GM04504 (cell line): ENCODE measurements around the gene ADAMTS13.
"Not testable (repeated sequence)": the region's sequence is repeated elsewhere in the genome, so short reads cannot be mapped to it uniquely, and the experiment has no call there.

Experiments used
- DNase-seq: peaks from one replicate; pipeline ENCODE4 v3.0.0-alpha.2; 2012; ENCODE audit warnings: low read depth

The ADAMTS13 gene

DNA sequence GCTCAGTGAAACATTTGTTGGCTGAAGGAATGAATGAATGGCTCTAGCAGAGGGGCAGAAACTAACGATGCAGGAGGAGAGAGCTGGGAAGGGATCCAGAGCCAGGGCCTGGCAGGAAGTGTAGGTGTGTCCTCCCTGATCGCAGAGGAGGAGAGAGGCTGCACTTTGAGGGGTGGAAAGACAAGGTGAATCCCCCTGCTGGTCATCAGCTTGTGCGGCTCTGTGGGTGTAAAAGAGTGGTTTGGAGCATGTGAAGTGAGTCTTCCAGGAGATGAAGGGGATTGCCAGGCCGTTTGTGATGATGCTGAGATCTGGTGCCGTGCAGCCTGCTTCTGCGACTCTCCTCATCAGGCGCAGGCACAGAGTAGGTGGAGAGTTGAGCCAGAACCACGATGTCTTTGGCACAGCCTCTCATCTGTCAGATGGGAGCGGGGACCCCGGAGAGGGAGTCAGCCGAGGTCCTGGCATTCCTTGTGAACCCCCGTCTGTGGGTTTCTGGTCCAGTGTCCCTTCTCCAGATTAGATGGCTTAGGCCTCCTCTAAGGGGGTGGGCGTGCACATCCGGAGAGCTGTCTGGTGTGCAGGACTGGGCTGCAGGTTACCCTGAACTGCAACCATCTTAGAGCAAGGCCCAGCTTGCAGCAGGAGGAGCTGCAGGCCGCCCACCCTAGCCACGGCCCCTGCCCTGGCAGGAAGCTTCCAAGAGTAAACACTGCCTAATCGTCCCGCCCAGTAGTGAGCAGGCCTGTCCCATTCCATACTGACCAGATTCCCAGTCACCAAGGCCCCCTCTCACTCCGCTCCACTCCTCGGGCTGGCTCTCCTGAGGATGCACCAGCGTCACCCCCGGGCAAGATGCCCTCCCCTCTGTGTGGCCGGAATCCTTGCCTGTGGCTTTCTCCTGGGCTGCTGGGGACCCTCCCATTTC is at the start of gene ADAMTS13:
ADAMTS13 (plus strand) TSS at position 753 of the 928 bp plus-strand sequence; CDS start at position 830, 77 bp downstream.
- DNase-seq, result no peak

DNA sequence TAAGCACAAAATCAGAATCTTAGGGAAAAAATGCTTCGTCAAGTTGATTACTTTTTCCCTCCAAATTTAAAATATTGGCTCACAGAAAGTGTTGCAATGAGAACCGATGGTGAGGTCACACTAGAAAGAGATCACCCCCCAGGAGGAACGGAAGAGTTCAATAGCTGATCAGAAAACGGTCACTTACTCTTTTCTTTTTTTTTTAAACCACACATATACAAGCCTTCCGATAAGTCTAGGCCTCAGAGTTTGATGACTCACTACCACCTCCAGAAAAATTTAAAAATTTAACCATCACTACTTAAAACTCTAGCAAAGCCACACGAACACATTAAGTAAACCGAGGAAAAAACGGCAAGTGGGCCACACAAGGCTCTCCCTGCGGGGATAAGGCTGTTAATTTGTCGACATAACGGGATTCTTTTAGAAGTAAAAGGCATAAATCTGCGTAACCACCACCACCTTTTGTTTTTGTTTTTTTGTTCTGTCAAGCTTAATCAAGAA is 47.5 kb upstream of the ADAMTS13 start:
- DNase-seq, result no peak

DNA sequence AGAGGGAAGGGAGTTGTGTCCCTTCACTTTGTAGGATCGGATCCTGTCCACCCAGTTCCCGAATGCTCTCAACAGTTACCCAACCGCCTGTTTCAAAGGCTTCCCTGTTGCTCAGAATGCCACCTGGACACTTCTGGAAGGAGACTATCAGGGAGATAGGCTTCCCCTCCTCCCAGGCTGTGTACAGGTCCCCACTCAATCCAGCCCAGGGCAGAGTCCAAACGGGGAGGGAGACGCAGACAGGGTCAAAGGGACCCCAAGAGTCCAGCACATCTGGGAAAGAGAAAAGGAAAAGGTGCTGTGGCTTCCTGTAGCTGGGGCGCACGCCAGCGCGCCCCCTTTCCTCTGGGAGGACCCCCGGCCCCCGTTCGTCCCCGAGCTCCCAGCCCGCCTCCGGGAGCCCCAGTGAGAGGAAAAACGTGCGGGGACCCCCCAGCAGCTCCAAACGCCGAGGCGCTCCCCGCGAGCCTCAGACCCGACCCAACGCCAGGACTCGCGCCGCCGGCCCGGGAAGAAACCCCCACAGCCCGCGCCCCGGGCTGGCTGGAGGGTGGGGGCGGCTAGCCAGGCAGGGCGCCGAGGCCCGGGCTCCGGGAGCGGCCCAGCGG is 46.9 kb upstream of the ADAMTS13 start:
- DNase-seq, result no peak

DNA sequence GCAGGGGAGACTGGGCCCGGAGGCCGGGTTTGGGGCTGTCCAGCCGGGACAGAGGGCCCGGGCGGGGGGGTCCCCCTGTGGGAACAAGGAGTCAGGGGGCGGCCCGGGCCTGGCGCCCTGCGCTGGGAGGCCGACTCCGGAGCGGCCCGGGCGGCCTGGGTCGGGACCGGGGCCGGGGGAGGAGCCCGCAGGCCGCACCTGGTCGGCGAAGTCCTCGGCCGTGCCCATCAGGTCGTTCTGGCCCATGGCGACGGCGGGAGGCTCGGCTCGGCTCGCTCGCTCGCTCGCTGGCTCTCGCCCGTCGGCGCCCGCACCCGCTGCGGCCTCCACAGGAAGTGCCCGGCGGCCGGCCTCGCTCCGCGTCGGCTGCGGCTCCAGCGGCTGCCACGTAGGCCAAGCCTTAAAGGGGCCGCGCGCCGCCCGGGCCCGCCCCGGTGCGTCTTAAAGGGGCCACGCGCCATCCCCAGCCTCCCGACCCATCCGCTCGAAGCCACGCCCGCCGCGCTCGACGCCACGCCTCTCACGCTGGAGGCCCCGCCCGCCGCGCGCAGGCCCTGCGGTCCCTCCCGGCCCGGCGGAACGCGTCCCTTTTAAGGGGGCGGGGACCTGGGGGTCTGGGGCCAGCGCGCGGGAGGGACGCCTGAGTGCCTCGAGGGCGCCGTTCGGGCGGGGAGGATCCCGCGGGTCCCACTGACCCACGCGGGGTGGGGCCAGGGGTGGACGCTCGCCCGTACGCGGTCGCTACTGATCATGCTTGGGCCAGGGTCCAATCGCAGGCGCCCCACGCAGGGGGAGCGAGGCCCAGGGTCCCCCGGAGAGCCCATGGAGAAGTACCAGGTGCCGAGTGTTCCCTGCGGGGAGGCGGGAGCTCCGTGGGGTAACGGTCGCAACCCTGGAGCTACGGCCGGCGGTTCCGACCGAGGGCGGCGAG is 46.2 kb upstream of the ADAMTS13 start, which contains the start of the genes STKLD1 and SURF4:
STKLD1 (plus strand) TSS at position 643 of the 931 bp plus-strand sequence; CDS start at position 751, 108 bp downstream.
SURF4 (minus strand) TSS at position 337 of the 931 bp plus-strand sequence; CDS start at position 246, 91 bp downstream.
- DNase-seq, result peak; percentile 91

DNA sequence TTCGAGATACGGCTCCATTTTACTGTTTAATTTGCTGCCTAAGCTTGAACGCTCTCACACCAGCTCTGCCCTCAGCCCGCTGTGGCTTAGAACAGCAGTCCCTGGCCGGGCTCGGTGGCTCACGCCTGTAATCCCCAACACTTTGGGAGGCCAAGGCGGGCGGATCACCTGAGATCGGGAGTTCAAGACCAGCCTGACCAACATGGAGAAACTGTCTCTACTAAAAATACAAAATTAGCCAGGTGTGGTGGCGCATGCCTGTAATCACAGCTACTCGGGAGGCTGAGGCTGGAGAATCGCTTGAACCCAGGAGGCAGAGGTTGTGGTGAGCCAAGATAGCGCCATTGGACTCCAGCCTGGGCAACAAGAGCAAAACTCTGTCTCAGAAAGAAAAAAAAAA is 44.9 kb upstream of the ADAMTS13 start:
- not testable (repeated sequence) for DNase-seq

DNA sequence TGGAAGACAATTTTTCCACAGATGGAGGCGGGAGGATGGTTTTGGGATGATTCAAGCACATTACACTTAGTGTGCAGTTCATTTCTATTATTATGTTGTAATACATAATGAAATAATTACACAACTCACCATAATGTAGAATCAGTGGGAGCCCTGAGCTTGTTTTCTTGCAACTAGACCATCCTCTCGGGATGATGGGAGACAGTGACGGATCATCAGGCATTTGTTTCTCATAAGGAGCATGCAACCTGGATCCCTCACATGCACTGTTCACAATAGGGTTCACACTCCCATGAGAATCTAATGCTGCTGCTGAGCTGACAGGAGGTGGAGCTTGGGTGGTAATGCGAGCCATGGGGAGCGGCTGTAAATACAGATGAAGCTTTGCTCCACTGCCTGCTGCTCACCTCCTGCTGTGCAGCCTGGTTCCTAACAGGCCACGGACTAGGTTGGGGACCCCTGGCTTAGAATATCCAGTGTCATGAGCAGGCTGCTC is 44.4 kb upstream of the ADAMTS13 start:
- DNase-seq, result peak; percentile 77

DNA sequence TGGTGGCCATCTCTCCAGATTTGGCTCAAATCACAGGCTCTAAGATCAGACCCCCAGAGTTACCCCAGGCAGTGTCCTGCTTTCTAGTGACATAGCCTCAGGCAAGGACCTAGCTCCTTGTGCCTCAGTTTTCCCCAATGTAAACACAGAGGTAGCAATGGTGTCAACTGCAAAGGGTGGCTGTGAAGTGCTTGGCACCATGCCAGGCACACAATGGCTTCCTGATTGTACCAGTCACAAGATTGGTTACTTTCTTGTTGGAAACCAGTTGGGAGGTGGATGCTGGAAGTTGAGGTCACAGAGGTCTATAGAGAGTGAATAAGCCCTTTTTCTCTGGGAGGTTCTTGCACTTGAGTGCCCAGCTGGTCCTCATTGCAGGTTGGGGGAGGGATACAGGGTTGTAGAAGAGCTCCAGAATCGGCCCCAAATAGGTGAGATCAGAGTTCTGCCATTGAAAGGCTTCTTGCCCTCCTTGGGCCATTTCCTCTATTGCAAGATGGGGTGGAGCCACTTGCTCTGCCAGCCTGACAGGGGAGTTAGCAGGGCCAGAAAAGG is 43.7 kb upstream of the ADAMTS13 start:
- DNase-seq, result no peak

DNA sequence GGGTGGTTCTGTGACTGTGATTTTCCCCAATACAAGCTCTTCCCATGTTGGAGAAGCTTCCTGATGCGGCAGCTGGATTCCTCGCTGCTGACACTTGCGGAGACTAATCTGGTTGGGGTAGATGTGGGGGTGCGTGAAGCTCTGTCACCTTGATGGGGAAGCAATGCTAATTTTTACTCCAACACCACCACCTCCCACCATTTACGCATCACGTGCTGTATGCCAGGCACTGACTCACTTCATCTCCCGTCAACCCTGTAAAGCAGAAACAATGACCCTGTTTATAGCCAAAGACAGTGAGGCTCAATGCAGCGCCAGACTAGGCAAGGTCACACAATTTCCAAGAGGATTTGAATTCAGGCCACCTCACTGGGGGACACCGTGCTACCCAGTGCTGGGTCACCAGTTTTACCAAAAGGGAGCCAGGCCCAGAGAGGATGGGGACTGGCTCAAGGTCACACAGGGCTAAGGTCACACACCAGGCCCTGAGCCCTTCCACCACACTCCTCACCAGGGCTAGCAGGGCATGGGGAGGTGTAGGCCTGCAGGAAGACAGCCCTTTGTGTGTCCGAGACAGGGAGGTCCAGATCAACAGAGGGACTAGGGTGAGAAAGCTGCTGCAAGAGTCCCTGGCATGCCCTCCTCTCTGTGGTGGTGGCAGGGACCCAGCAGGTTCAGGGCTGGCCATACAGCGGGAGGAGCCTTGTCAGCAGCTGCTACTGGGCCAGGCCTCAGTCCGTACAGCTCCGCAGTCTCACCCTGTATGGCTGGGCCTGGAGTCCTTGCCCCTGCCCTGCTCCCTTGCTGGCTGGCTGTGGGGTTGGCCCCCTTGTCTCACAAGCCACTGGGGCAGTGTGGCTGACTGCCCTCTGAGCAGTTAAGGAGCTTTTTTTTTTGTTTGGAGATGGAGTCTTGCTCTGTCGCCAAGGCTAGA is 42.7 kb upstream of the ADAMTS13 start:
- no peak for DNase-seq

DNA sequence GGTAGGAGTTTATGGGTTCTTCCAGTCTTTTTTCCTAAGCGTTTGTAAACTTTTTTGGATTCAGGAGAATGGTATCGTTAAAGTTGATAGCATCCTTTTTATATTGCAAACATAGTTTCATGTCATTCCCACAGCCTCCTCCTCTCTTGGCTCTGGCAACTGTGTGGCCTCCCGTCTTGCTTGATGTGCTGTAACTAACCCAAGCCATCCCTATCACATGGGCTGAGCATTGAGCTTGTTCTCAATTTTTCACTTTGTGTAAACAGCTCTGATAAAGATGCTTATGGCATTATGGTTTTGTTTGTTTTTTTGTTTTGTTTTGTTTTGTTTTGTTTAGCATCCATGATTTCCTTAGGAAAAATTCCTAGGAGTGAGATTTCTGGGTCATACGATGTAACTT is 41.4 kb upstream of the ADAMTS13 start:
- no peak for DNase-seq

DNA sequence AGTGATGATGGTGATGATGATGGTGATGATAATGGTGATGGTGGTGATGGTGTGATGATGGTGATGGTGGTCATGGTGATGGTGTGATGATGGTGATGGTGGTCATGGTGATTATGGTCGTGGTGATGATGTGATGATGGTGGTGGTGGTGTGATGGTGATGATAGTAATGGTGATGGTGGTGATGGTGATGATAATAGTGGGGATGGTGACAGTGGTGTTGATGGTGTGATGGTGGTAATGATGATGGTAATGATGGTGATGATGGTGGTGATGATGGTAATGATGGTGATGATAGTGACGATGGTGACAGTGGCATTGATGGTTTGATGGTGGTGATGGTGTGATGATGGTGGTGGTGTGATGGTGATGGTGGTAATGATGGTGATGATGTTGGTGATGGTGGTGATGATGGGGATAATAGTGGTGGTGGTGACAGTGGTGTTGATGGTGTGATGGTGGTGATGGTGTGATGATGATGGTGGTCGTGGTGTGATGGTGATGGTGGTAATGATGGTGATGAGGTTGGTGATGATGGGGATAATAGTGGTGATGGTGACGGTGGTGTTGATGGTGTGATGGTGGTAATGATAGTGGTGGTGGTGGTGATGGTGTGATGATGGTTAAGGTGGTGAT is 39.5 kb upstream of the ADAMTS13 start:
- no peak for DNase-seq

DNA sequence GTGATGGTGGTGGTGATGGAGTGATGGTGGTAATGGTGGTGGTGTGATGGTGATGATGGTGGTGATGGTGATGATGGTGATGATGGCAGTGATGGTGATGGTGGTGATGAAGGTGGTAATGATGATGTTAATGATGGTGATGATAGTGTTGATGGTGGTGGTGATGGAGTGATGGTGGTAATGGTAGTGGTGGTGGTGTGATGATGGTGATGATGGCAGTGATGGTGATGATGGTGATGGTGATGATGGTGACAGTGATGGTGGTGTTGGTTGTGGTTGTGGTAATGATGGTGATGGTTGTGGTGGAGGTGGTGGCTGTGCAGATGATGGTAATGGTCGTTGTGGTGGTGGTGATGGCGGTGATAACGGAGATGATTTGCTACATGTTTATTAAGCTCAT is 38.7 kb upstream of the ADAMTS13 start:
- no peak for DNase-seq

DNA sequence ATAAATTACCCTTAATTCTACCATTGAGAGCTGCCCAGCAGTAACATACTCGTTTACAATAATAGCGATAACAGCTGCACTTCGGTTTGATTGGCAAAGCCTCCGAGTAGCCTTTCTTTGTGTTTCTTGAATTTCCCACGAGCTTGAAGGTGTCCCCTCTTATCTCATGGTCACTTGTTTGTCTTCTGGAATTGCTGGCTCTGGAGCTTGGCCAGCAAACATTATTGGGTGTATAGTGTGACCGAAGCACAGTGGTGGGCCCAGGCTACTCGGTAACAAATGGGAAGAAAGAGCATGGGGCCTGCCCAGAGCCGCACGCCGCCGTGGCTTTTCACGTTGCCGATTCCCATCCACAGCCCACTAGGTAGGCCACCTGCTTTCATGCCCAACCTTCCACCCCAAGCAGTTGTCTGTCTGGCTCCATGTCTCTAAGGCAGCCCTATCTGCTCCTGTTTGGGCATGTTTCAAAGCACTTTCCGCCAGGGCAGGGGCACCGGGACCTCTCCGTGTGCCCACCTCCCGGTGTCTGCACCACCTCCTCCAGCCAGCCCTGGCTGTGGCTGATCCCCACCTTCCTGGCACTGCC is 37.3 kb upstream of the ADAMTS13 start:
- no peak for DNase-seq

DNA sequence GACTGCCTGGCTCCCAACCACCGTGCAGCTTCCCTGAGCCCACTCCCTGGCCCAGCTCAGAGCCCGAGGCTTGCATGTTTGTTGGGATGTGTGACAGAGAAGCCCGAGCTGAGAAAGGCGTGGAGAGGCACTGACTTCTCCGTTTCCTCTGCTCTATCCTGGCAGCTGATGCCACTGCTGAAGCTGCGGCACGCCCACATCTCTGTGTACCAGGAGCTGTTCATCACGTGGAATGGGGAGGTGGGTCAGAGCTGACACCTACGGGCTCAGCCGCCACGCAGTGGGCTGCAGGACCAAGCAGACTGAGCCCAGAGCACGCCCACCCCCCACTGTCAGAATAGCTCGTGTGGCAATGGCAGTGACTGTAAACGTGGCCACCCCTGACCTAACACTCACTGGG is 36.7 kb upstream of the ADAMTS13 start:
- DNase-seq, result no peak

DNA sequence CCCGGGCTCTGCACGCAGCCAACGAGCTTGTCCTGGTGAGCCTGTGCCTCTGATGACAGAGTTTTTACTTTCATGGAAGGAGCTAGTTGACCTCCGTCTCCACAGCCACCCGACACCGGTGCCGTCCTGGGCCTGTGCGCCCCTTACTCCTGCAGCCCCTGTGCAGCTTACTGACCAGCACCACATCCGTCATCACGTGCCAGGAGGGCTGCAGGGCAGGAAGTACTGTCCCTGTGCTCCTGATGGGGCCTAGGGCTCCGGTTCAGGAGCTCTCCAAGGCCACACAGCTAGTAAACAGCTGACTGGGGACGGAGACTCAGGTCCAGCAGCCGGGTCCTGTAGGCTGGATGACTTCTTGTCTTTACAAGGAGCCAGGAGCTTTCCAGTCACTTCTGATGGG is 35.8 kb upstream of the ADAMTS13 start:
- DNase-seq, result no peak

DNA sequence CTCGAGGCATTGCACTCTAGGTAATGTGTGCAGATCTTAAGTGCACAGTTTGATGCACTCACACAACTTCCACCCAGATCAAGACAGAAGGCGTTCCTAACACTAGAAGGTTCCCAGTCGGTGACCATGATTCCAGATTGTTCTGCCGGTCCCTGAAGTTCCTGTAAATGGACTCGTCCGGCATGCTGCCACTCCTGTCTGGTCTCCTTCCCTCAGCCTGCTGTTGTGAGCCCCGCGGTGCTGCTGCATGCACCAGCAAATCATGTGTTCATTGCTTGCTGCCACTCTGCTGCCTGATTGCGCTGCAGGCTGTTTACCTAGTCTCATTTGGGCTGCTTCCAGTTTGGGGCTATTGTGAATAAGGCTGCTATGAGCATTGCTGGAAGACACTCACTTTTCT is 34.5 kb upstream of the ADAMTS13 start:
- no peak for DNase-seq

DNA sequence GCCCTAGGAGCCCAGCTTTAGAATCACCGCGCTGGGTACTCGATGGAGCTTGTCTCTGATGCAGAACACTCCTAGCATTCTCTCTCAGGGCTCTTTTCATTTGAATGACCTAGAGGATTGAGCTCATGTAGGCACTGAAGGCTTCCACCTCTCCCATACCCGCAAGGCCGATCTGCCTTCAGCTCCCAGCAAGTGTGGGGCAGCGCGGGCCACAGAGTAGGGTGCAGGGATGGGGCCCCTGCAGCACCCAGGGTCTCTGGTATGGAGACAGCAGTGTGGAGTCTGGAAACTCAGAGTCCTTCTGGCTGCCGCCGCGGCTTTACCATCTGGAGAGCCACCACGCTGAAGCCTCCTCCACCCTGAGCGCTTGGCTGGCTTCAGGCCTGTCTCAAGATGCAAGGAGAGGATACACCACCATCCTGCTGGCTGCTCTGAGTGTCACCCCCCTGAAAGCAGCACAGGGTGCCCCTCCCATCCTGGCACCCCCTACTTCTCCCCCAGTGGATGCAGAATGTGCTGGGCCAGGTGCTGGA is 33.1 kb upstream of the ADAMTS13 start:
- no peak for DNase-seq

DNA sequence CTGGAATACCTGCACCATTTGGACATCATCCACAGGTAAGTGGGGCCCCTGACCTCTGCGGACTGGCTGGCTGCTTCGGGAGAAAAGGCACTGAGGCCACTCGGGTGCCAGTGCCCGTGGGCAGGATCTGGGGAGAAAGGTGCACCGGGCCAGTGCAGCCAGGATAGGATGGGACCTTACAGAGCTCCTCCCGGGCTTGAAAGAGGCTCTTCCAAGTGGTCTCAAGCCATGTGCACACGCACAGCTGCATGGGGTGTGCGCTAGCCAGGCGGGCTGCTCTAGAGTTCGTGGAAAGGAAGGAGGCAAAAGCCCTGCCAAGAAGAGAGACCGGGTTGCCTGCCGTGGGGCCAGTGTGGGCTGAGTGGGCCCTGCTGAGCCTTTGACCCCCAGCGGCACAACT is 32.6 kb upstream of the ADAMTS13 start:
- no peak for DNase-seq

DNA sequence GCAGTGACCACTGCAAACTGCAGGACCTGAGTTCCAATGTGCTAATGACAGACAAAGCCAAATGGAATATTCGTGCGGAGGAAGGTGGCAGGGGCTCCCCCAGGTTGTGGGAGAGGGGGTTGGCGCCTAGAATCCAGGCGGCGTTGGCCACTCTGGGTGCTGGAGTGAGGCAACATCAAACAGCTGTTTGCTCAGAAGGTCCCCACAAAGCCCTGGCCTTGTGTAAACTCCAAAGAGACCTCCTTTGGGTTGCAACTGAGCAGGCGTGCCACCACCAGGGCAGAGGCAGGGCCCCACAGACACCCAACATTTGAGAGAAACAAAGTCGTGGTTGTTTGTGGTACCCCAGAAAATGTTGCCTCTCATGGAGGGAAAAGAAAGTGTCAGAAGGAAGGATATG is 31.5 kb upstream of the ADAMTS13 start:
- DNase-seq, result no peak

DNA sequence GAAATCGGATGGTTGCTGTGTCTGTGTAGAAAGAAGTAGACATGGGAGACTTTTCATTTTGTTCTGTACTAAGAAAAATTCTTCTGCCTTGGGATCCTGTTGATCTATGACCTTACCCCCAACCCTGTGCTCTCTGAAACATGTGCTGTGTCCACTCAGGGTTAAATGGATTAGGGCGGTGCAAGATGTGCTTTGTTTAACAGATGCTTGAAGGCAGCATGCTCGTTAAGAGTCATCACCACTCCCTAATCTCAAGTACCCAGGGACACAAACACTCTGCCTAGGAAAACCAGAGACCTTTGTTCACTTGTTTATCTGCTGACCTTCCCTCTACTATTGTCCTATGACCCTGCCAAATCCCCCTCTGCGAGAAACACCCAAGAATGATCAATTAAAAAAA is 30.7 kb upstream of the ADAMTS13 start:
- not testable (repeated sequence) for DNase-seq
